CD4-positive, alpha-beta memory T cell (primary cell): ENCODE data around the gene PSME2. TPM values are rescaled to one million over a fixed set of nuclear protein-coding genes. Genes with fewer than 3 reads are reported as not detected.
"Not testable (repeated sequence)": the region's sequence is repeated elsewhere in the genome, so short reads cannot be mapped to it uniquely, and the experiment has no call there.

Source experiments
- CTCF ChIA-PET: fragments of 350-600 bp; sonication (Branson Sonifier 250); formaldehyde crosslinking; loops from one replicate; lab custom pipeline; 2021; ENCODE audit warnings: inconsistent platforms; ENCODE audit not compliant: partially characterized antibody; lab: Charles Lee
- POLR2A ChIA-PET: fragments of 350-600 bp; sonication (Branson Sonifier 250); formaldehyde crosslinking; loops from one replicate; lab custom pipeline; 2021; ENCODE audit not compliant: partially characterized antibody; lab: Charles Lee
- DNase-seq, 5 donors: peaks; one replicate each; pipeline versions ENCODE4 v3.0.0 to v3.0.0-alpha.2; 2020 to 2022; ENCODE audit warnings: mixed read lengths in 1 of 5
- H3K27ac ChIP-seq: one replicate; pipeline ENCODE4 v1.7.0; 2013; ENCODE audit warnings: low read depth, low read length
- H3K27me3 ChIP-seq: 2 replicates; pipeline ENCODE4 v1.7.0; 2013; ENCODE audit warnings: mild to moderate bottlenecking, low read length, moderate library complexity; ENCODE audit not compliant: insufficient read depth
- H3K36me3 ChIP-seq: 2 replicates; pipeline ENCODE4 v1.7.0; 2013; ENCODE audit warnings: mild to moderate bottlenecking, low read length, moderate library complexity; ENCODE audit not compliant: insufficient read depth
- H3K4me1 ChIP-seq: 2 replicates; pipeline ENCODE4 v1.7.0; 2013; ENCODE audit warnings: mild to moderate bottlenecking, low read length, moderate library complexity; ENCODE audit not compliant: insufficient read depth
- H3K4me3 ChIP-seq, 2 donors: one replicate each; pipeline ENCODE4 v1.7.0; 2013; ENCODE audit warnings: low read length in 2 of 2, mild to moderate bottlenecking in 1 of 2
- H3K9me3 ChIP-seq, 2 donors: one replicate each; pipeline ENCODE4 v1.7.0; 2013; ENCODE audit warnings: low read length in 2 of 2, control low read depth in 1 of 2; ENCODE audit not compliant: control insufficient read depth in 1 of 2
- H3K27ac Mint-ChIP-seq, 7 donors: one replicate each; pipeline ENCODE4 v1.8.0; 2020 to 2021; ENCODE audit warnings: mixed read lengths in 7 of 7, mild to moderate bottlenecking in 6 of 7, inconsistent platforms in 3 of 7, moderate library complexity in 3 of 7
- H3K27me3 Mint-ChIP-seq, 2 donors: one replicate each; pipeline ENCODE4 v1.8.0; 2020 to 2021; ENCODE audit warnings: mixed read lengths in 2 of 2
- H3K36me3 Mint-ChIP-seq, 2 donors: one replicate each; pipeline ENCODE4 v1.8.0; 2020 to 2021; ENCODE audit warnings: mixed read lengths in 2 of 2, inconsistent platforms in 1 of 2, mild to moderate bottlenecking in 1 of 2
- H3K4me1 Mint-ChIP-seq, 4 donors: one replicate each; pipeline ENCODE4 v1.8.0; 2020 to 2021; ENCODE audit warnings: mixed read lengths in 4 of 4, mild to moderate bottlenecking in 1 of 4
- H3K4me3 Mint-ChIP-seq, 8 donors: one replicate each; pipeline ENCODE4 v1.8.0; 2020 to 2021; ENCODE audit warnings: mixed read lengths in 8 of 8, mild to moderate bottlenecking in 7 of 8, moderate library complexity in 6 of 8, inconsistent platforms in 3 of 8
- H3K9me3 Mint-ChIP-seq, 8 donors: one replicate each; pipeline ENCODE4 v1.8.0; 2020 to 2021; ENCODE audit warnings: mixed read lengths in 8 of 8, mild to moderate bottlenecking in 5 of 8, inconsistent platforms in 3 of 8, moderate library complexity in 1 of 8
- intact Hi-C: fragments of 100-400 bp; cut with micrococcal nuclease; formaldehyde crosslinking; loops from one replicate; pipeline ENCODE4 v1.15.1; 2023
- polyA plus RNA-seq, 2 donors: library from polyadenylated mRNA; unstranded; fragments of 300-500 nt; fragmentation: Illumina TruSeq; gene quantifications; one replicate each; pipeline ENCODE4 v1.2.3, GENCODE V29; 2021
- total RNA-seq, 2 experiments: library from RNA; stranded (reverse); gene quantifications; one replicate each; pipeline ENCODE4 v1.2.3, GENCODE V29; 2021

Gene PSME2
- total and polyA plus RNA-seq, 4 experiments from 2014 or later = 143 to 815 (median 331) TPM

- Mint-ChIP-seq H3K4me1 (peaks cover 22 to 45% (median 33%) of the 10 kb centered on the region in 4 donors), H3K9me3 (peaks cover 0 to 2% (median 0%) of the 10 kb centered on the region in 8 donors), H3K27ac (peak overlapping the region; percentile 98 to 100 (median 99)), H3K4me3 (peak overlapping the region; percentile 95 to 99 (median 98)), H3K36me3 (peaks cover 15 to 36% of the 10 kb centered on the region in 2 donors), H3K27me3 (no peaks in the 10 kb centered on the region)
- ChIA-PET POLR2A (interaction anchor here (0.8 to 9.6 kb wide), 30 partner anchors 8 to 827 kb away, joined by 3 to 347 read pairs (median 12); partner anchors contain the start of genes CARMIL3, CBLN3, CHMP4A and CIDEB), CTCF (interaction anchor here (0.7 to 5.4 kb wide), 13 partner anchors 10 to 318 kb away, joined by 3 to 43 read pairs (median 6); partner anchors contain the start of genes IRF9, MDP1, PCK2 and PSME1)
- no peak for DNase-seq
- intact Hi-C loops = loop anchor here (10.0 kb wide), 1 partner anchor 649 kb away; the partner anchor contains the start of gene NGDN
- Histone ChIP-seq H3K36me3 (peaks cover 13% of the 10 kb centered on the region), H3K9me3 (no peaks in the 10 kb centered on the region), H3K4me3 (peak overlapping the region; percentile 97), H3K27ac (peak overlapping the region; percentile 98), H3K27me3 (no peaks in the 10 kb centered on the region), H3K4me1 (peaks cover 41% of the 10 kb centered on the region)
Observed at GRCh38 chr14:24113379-24113800, 33.0 kb downstream of the PSME2 start.

DNA sequence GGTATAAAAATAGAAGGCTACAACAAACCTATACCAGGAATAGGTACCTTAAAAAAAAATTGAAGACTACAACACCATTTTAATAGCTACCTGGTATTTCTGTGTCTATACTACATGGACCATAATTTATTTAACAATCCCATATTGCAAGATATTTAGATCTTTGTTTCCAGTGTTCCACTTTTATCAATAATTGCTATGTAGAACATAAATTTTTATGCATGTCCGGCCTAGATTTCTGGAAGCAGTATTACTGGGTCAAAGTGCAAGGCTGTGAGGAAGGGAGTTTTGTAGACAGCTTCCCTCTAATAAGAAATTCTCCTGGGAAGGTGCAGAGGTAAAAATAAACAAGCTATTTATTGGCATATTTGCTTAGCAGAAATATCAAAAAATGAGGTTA lies 35.9 kb downstream of the PSME2 start:
- ChIA-PET CTCF (interaction anchor here (0.6 to 11.5 kb wide), 14 partner anchors 15 to 327 kb away, joined by 3 to 412 read pairs (median 12); partner anchors contain the start of genes CARMIL3, EMC9, IRF9 and PCK2), POLR2A (interaction anchor here (1.0 to 8.4 kb wide), 12 partner anchors 17 to 125 kb away, joined by 3 to 137 read pairs (median 6); partner anchors contain the start of genes CARMIL3, EMC9, IRF9 and PCK2)
- Histone ChIP-seq H3K4me1 (peaks cover 22% of the 10 kb centered on the region), H3K27me3 (no peaks in the 10 kb centered on the region), H3K9me3 (no peaks in the 10 kb centered on the region), H3K36me3 (no peaks in the 10 kb centered on the region), H3K4me3 (no peak overlapping the region), H3K27ac (no peak overlapping the region)
- H3K27ac Mint-ChIP-seq = peak overlapping the region in 2 of 7 donors; percentile 16 to 70
- intact Hi-C loops = loop anchor here (10.0 kb wide), 1 partner anchor 646 kb away; the partner anchor contains the start of gene NGDN
- H3K9me3 Mint-ChIP-seq = peaks cover 0 to 2% (median 0%) of the 10 kb centered on the region in 8 donors
- no peaks in the 10 kb centered on the region for H3K27me3 Mint-ChIP-seq
- H3K4me3 Mint-ChIP-seq = no peak overlapping the region
- peaks cover 0 to 15% of the 10 kb centered on the region in 2 donors for H3K36me3 Mint-ChIP-seq
- DNase-seq = no peak
- peaks cover 11 to 36% (median 17%) of the 10 kb centered on the region in 4 donors for H3K4me1 Mint-ChIP-seq

GRCh38 chr14:24110060-24110459 lies 36.4 kb downstream of the PSME2 start:
- Mint-ChIP-seq H3K27me3 (no peaks in the 10 kb centered on the region), H3K4me1 (peaks cover 7 to 31% (median 13%) of the 10 kb centered on the region in 4 donors), H3K27ac (no peak overlapping the region), H3K36me3 (peaks cover 2 to 10% of the 10 kb centered on the region in 2 donors), H3K9me3 (peaks cover 0 to 2% (median 0%) of the 10 kb centered on the region in 8 donors), H3K4me3 (no peak overlapping the region)
- Histone ChIP-seq H3K4me3 (no peak overlapping the region), H3K27me3 (no peaks in the 10 kb centered on the region), H3K27ac (no peak overlapping the region), H3K4me1 (peaks cover 21% of the 10 kb centered on the region), H3K36me3 (no peaks in the 10 kb centered on the region), H3K9me3 (no peaks in the 10 kb centered on the region)
- no peak for DNase-seq
- POLR2A ChIA-PET = interaction anchor here (1.0 to 8.4 kb wide), 12 partner anchors 17 to 126 kb away, joined by 3 to 137 read pairs (median 6); partner anchors contain the start of genes CARMIL3, EMC9, IRF9 and PCK2
- intact Hi-C loops = loop anchor here (10.0 kb wide), 1 partner anchor 645 kb away; the partner anchor contains the start of gene NGDN
- CTCF ChIA-PET = interaction anchor here (0.6 to 11.5 kb wide), 21 partner anchors 8 to 327 kb away, joined by 3 to 412 read pairs (median 8); partner anchors contain the start of genes CARMIL3, DHRS4L2, EMC9 and IRF9

- ChIA-PET POLR2A (interaction anchor here (0.6 to 8.4 kb wide), 18 partner anchors 15 to 163 kb away, joined by 3 to 137 read pairs (median 8); partner anchors contain the start of genes CARMIL3, CHMP4A, EMC9 and IPO4), CTCF (interaction anchor here (0.9 to 11.5 kb wide), 41 partner anchors 8 to 225 kb away, joined by 3 to 412 read pairs (median 6); partner anchors contain the start of genes CARMIL3, CIDEB, DHRS4L2 and EMC9)
- H3K27me3 Mint-ChIP-seq = no peaks in the 10 kb centered on the region
- intact Hi-C loops = loop anchor here (1.0 kb wide), 5 partner anchors 18 to 94 kb away; partner anchors contain the start of gene IRF9
- H3K27ac Mint-ChIP-seq = peak overlapping the region; percentile 82 to 96 (median 95)
- Histone ChIP-seq H3K27me3 (no peaks in the 10 kb centered on the region), H3K36me3 (peaks cover 3% of the 10 kb centered on the region), H3K4me1 (peaks cover 18% of the 10 kb centered on the region), H3K27ac (peak overlapping the region; percentile 45), H3K9me3 (no peaks in the 10 kb centered on the region), H3K4me3 (no peak overlapping the region)
- H3K4me3 Mint-ChIP-seq = peak overlapping the region in 4 of 8 donors; percentile 30 to 64 (median 44)
- DNase-seq = no peak
- H3K4me1 Mint-ChIP-seq = peaks cover 6 to 15% (median 12%) of the 10 kb centered on the region in 4 donors
- no peaks in the 10 kb centered on the region for H3K9me3 Mint-ChIP-seq
- peaks cover 11 to 16% of the 10 kb centered on the region in 2 donors for H3K36me3 Mint-ChIP-seq
Observed at GRCh38 chr14:24108336-24108874, 38.0 kb downstream of the PSME2 start.

GRCh38 chr14:24106672-24107271 lies 39.6 kb downstream of the PSME2 start:
- Histone ChIP-seq H3K27me3 (no peaks in the 10 kb centered on the region), H3K4me3 (no peak overlapping the region), H3K9me3 (no peaks in the 10 kb centered on the region), H3K36me3 (peaks cover 11% of the 10 kb centered on the region), H3K4me1 (peaks cover 14% of the 10 kb centered on the region), H3K27ac (no peak overlapping the region)
- peaks cover 20 to 29% of the 10 kb centered on the region in 2 donors for H3K36me3 Mint-ChIP-seq
- no peak overlapping the region for H3K4me3 Mint-ChIP-seq
- H3K27me3 Mint-ChIP-seq = no peaks in the 10 kb centered on the region
- intact Hi-C loops = no loop called here
- DNase-seq = no peak
- H3K4me1 Mint-ChIP-seq = peaks cover 6 to 14% (median 12%) of the 10 kb centered on the region in 4 donors
- no peaks in the 10 kb centered on the region for H3K9me3 Mint-ChIP-seq
- no peak overlapping the region for H3K27ac Mint-ChIP-seq
- ChIA-PET POLR2A (interaction anchor here (2.5 to 8.4 kb wide), 6 partner anchors 14 to 49 kb away, joined by 10 to 137 read pairs (median 37); partner anchors contain the start of genes EMC9, PCK2, PSME1 and PSME2), CTCF (interaction anchor here (0.6 to 11.5 kb wide), 11 partner anchors 13 to 191 kb away, joined by 3 to 412 read pairs (median 4); partner anchors contain the start of genes CARMIL3, IRF9, PCK2 and PSME1)

DNA sequence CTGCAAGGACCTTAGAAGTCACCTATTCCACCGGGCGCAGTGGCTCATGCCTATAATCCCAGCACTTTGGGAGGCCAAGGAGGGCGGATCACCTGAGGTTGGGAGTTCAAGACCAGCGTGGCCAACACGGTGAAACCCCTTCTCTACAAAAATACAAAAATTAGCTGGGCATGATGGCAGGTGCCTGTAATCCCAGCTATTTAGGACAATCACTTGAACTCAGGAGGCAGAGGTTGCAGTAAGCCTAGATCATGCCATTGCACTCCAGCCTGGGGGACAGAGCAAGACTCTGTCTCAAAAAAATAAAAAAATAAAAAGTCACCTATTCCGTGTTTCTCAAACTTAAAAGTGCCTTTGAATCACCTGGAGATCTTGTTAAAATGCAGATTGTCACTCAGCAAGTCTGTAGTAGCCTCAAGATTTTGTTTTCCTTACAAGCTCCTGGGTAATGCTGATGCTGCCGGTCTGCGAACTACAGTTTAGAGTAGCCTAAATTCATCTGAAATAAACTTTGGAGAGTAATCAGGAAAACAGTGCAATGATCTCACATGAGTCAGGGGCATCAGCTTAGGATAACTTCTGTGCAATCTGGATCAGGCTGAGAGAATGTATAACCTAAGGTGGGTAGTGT lies 40.7 kb downstream of the PSME2 start:
- H3K27ac ChIP-seq, H3K9me3 ChIP-seq, H3K4me3 Mint-ChIP-seq, H3K27me3 Mint-ChIP-seq, H3K9me3 Mint-ChIP-seq, DNase-seq, H3K4me3 ChIP-seq, intact Hi-C loops, H3K27me3 ChIP-seq: not testable (repeated sequence)
- Mint-ChIP-seq H3K4me1 (peaks cover 6 to 14% (median 12%) of the 10 kb centered on the region in 4 donors), H3K36me3 (peaks cover 23 to 32% of the 10 kb centered on the region in 2 donors), H3K27ac (peak overlapping the region in 3 of 7 donors; percentile 16 to 38 (median 34))
- peaks cover 11% of the 10 kb centered on the region for H3K36me3 ChIP-seq
- ChIA-PET POLR2A (interaction anchor here (0.7 to 8.4 kb wide), 5 partner anchors 8 to 55 kb away, joined by 3 to 137 read pairs (median 7); partner anchors contain the start of genes DCAF11, IRF9, NRL and PCK2), CTCF (interaction anchor here (0.6 to 11.5 kb wide), 4 partner anchors 12 to 64 kb away, joined by 3 to 412 read pairs (median 198); partner anchors contain the start of gene PCK2)
- H3K4me1 ChIP-seq = peaks cover 14% of the 10 kb centered on the region
